SK-N-SH treated with all-trans-retinoic acid at 6 μM for 48 hours (cell line): Measurements from ENCODE around the gene NXNL1.

Source experiments
- ATAC-seq: fragments of 200-7000 bp; cut with Tn5 transposase; 3 replicates; pipeline ENCODE4 v1.9.1; 2020; ENCODE audit warnings: mild to moderate bottlenecking, moderate library complexity
- ARNTL ChIP-seq: fragments of 450-650 bp; formaldehyde crosslinking; IDR thresholded peaks from 2 replicates; pipeline ENCODE4 v1.5.0; 2020; ENCODE audit warnings: low read depth, mild to moderate bottlenecking, moderate library complexity, borderline replicate concordance
- BACH2 ChIP-seq: fragments of 250-450 bp; sonication (Bioruptor Pico); IDR thresholded peaks from 2 replicates; pipeline ENCODE4 v1.9.0; 2021; ENCODE audit warnings: mild to moderate bottlenecking, borderline replicate concordance
- CSDC2 ChIP-seq: fragments of 250-450 bp; sonication (Bioruptor Pico); IDR thresholded peaks from 2 replicates; pipeline ENCODE4 v1.5.0; 2020; ENCODE audit warnings: mild to moderate bottlenecking, moderate library complexity
- ESRRG ChIP-seq: fragments of 250-450 bp; sonication (Bioruptor Pico); IDR thresholded peaks from 2 replicates; pipeline ENCODE4 v1.6.1; 2021; ENCODE audit warnings: mild to moderate bottlenecking
- GLIS3 ChIP-seq: fragments of 250-450 bp; sonication (Bioruptor Pico); IDR thresholded peaks from 2 replicates; pipeline ENCODE4 v1.5.0; 2020; ENCODE audit warnings: mild to moderate bottlenecking, moderate library complexity
- ISL1 ChIP-seq: fragments of 250-450 bp; sonication (Bioruptor Pico); IDR thresholded peaks from 2 replicates; pipeline ENCODE4 v2.1.2; 2022; ENCODE audit warnings: mild to moderate bottlenecking, moderate library complexity
- PPARA ChIP-seq: fragments of 250-450 bp; sonication (Bioruptor Pico); IDR thresholded peaks from 2 replicates; pipeline ENCODE4 v1.5.0; 2020; ENCODE audit warnings: mild to moderate bottlenecking, borderline replicate concordance
- RARB ChIP-seq: fragments of 250-450 bp; sonication (Bioruptor Pico); IDR thresholded peaks from 2 replicates; pipeline ENCODE4 v1.8.0; 2021; ENCODE audit warnings: mild to moderate bottlenecking, moderate library complexity
- SNAI2 ChIP-seq: fragments of 250-450 bp; sonication (Bioruptor Pico); IDR thresholded peaks from 2 replicates; pipeline ENCODE4 v1.5.0; 2020; ENCODE audit warnings: mild to moderate bottlenecking, moderate library complexity
- ZC3H10 ChIP-seq: fragments of 250-450 bp; sonication (Bioruptor Pico); IDR thresholded peaks from 2 replicates; pipeline ENCODE4 v1.5.1; 2021; ENCODE audit warnings: mild to moderate bottlenecking, moderate library complexity
- ZFP3 ChIP-seq: fragments of 250-450 bp; sonication (Bioruptor Pico); IDR thresholded peaks from 2 replicates; pipeline ENCODE4 v1.5.0; 2020; ENCODE audit warnings: mild to moderate bottlenecking, moderate library complexity
- ZFP30 ChIP-seq: fragments of 450-650 bp; formaldehyde crosslinking; IDR thresholded peaks from 2 replicates; pipeline ENCODE4 v1.5.0; 2022; ENCODE audit warnings: mild to moderate bottlenecking, moderate library complexity
- ZNF565 ChIP-seq: fragments of 450-650 bp; formaldehyde crosslinking; conservative IDR thresholded peaks from 2 replicates; pipeline ENCODE4 v1.5.0; 2020; ENCODE audit warnings: low read depth, mild to moderate bottlenecking, moderate library complexity
- ZNF70 ChIP-seq: fragments of 450-650 bp; formaldehyde crosslinking; IDR thresholded peaks from 2 replicates; pipeline ENCODE4 v1.5.0; 2020; ENCODE audit warnings: mild to moderate bottlenecking, moderate library complexity
- ZNF8 ChIP-seq: fragments of 450-650 bp; formaldehyde crosslinking; IDR thresholded peaks from 2 replicates; pipeline ENCODE4 v1.5.0; 2020; ENCODE audit warnings: mild to moderate bottlenecking, moderate library complexity
- TF ChIP-seq, protein P1 (sequence below): fragments of 250-450 bp; sonication (Bioruptor Pico); IDR thresholded peaks from 2 replicates; pipeline ENCODE4 v1.5.1; 2021; ENCODE audit warnings: mild to moderate bottlenecking, moderate library complexity
- TF ChIP-seq, protein P2 (sequence below): fragments of 250-450 bp; sonication (Bioruptor Pico); IDR thresholded peaks from 2 replicates; pipeline ENCODE4 v1.5.1; 2020; ENCODE audit warnings: low read depth, mild to moderate bottlenecking, moderate library complexity
- TF ChIP-seq, protein P3 (sequence below): fragments of 250-450 bp; sonication (Bioruptor Pico); IDR thresholded peaks from 2 replicates; pipeline ENCODE4 v1.8.0; 2021; ENCODE audit warnings: low read depth, mild to moderate bottlenecking, moderate library complexity, borderline replicate concordance
- TF ChIP-seq, protein P4 (sequence below): fragments of 250-450 bp; sonication (Bioruptor Pico); IDR thresholded peaks from 2 replicates; pipeline ENCODE4 v1.8.0; 2020; ENCODE audit warnings: mild to moderate bottlenecking, moderate library complexity, borderline replicate concordance

NXNL1 gene

DNA sequence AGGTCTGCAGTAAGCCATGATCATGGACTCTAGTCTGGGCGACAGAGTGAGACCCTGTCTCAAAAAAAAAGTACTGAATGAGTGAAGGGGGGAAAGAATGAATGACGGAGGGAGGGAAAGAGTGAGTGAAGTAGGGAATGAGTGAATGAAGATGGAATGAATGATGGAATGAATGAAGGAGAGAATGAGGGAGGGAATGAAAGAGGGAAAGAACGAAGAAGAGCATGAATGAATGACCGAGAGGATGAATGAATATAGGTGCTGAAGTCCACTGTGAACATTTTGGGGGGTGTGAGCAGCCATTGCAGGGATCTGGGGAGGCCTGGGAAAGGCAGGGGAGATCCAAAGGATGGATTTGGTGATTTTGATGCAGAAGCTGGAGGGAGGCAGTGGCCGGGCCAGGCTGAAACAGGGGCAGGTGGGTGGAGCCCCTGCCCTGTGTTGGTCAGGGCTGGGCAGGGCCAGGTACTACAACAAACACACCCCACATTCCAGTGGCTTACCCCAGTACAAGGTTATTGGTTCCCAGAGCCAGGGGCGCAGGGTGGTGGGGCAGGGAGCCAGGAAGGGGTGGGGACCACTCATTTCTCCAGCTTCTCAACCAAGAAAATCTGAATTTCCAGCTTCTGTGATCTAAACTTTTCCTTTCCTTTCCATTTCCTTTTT, 23.9 kb upstream of the NXNL1 start:
- ATAC-seq = no peak
- no peak for TF ChIP-seq ESRRG
- TF ChIP-seq PPARA (CRISPR knock-in tag) = no peak
- TF ChIP-seq GLIS3 (CRISPR knock-in tag) = no peak
- no peak for TF ChIP-seq RARB (CRISPR knock-in tag)
- TF ChIP-seq, protein P1, sequence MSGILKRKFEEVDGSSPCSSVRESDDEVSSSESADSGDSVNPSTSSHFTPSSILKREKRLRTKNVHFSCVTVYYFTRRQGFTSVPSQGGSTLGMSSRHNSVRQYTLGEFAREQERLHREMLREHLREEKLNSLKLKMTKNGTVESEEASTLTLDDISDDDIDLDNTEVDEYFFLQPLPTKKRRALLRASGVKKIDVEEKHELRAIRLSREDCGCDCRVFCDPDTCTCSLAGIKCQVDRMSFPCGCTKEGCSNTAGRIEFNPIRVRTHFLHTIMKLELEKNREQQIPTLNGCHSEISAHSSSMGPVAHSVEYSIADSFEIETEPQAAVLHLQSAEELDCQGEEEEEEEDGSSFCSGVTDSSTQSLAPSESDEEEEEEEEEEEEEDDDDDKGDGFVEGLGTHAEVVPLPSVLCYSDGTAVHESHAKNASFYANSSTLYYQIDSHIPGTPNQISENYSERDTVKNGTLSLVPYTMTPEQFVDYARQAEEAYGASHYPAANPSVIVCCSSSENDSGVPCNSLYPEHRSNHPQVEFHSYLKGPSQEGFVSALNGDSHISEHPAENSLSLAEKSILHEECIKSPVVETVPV (CRISPR knock-in tag) = no peak
- no peak for TF ChIP-seq ZNF70

DNA sequence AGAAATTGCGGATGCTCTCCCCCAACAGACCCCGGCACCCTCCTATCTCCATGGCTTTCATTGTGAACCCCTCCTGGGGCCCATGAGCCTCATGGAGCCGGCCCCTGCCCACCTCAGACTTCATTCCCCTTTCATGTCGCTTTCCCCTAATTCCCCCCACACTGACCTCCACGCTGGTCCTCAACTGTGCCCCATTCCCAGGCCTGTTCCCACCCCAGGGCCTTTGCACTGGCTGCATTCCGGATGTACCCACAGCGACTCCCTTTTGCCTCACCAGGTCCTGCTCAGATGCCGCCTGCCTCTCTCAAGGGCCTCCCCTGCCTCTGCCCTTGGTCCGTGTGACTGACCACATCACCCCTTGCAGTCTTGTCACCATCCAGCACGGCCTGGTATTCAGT, 22.9 kb upstream of the NXNL1 start:
- no peak for ATAC-seq

DNA sequence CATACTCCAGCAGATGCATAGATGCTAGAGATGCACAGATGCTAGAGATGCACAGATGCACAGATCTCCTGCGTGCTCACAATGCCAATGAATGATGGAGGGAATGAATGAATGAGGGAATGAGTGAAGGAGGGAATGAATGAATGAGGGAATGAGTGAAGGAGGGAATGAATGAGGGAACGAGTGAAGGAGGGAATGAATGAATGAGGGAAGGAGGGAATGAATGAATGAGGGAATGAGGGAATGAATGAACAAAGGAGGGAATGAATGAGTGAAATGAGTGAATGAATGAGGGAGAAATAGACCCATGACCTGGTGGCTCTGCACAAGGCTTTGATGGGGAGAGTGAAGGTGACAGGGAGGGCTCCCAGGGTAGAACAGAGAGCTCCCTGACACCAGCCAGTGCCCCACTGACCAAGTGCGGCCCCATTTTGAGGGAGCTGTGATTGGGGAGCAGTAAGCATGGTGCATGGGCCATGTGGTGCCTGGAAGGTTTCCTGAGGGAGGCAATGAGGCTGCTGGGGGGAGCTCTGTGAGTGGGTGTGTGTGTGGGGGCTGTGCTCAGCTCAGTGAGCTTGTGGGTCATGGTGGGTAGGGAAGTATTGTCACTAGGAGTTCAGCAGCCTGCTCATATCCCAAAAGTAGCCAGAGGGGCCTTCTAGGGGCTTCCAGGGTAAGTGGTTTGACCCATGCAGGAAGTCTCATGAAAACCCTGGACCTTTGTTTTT, 22.3 kb upstream of the NXNL1 start:
- TF ChIP-seq GLIS3 (CRISPR knock-in tag) (no peak), ZFP30 (CRISPR knock-in tag) (no peak), ZNF70 (no peak), ZC3H10 (CRISPR knock-in tag) (no peak)
- TF ChIP-seq, protein P2, sequence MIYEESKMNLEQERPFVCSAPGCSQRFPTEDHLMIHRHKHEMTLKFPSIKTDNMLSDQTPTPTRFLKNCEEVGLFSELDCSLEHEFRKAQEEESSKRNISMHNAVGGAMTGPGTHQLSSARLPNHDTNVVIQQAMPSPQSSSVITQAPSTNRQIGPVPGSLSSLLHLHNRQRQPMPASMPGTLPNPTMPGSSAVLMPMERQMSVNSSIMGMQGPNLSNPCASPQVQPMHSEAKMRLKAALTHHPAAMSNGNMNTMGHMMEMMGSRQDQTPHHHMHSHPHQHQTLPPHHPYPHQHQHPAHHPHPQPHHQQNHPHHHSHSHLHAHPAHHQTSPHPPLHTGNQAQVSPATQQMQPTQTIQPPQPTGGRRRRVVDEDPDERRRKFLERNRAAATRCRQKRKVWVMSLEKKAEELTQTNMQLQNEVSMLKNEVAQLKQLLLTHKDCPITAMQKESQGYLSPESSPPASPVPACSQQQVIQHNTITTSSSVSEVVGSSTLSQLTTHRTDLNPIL (CRISPR knock-in tag) = no peak
- TF ChIP-seq, protein P3, sequence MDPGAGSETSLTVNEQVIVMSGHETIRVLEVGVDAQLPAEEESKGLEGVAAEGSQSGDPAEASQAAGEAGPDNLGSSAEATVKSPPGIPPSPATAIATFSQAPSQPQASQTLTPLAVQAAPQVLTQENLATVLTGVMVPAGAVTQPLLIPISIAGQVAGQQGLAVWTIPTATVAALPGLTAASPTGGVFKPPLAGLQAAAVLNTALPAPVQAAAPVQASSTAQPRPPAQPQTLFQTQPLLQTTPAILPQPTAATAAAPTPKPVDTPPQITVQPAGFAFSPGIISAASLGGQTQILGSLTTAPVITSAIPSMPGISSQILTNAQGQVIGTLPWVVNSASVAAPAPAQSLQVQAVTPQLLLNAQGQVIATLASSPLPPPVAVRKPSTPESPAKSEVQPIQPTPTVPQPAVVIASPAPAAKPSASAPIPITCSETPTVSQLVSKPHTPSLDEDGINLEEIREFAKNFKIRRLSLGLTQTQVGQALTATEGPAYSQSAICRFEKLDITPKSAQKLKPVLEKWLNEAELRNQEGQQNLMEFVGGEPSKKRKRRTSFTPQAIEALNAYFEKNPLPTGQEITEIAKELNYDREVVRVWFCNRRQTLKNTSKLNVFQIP (CRISPR knock-in tag) = no peak
- ATAC-seq = no peak

More for the DNA sequence above, 22.9 kb upstream of the NXNL1 start:
- no peak for TF ChIP-seq SNAI2 (CRISPR knock-in tag)
- TF ChIP-seq CSDC2 (CRISPR knock-in tag) = no peak
- TF ChIP-seq ZFP3 (CRISPR knock-in tag) = no peak
- TF ChIP-seq ZNF70 = no peak
- no peak for TF ChIP-seq ISL1 (CRISPR knock-in tag)
- TF ChIP-seq ZC3H10 (CRISPR knock-in tag) = no peak
- no peak for TF ChIP-seq BACH2 (CRISPR knock-in tag)
- no peak for TF ChIP-seq GLIS3 (CRISPR knock-in tag)
- no peak for TF ChIP-seq ESRRG
- TF ChIP-seq ZNF8 (CRISPR knock-in tag) = no peak

DNA sequence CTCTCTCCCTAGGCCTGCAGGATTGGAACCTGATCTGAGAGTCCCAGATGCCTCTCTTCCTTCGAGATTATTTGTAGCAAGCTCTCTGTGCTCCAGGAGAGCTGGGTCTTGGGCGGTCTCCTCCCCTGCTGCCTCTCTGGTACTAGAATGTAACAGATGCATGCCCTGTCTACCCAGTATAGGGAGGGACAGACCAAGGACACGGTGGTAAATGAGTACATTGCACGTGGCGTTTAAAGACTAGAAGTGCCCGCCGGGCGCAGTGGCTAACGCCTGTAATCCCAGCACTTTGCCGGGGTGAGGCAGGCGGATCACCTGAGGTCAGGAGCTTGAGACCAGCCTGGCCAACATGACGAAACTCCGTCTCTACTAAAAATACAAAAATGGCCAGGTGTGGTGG, 21.3 kb upstream of the NXNL1 start:
- no peak for ATAC-seq
- TF ChIP-seq ZNF565 (CRISPR knock-in tag) = no peak
- TF ChIP-seq ISL1 (CRISPR knock-in tag) = no peak
- no peak for TF ChIP-seq ARNTL (CRISPR knock-in tag)
- no peak for TF ChIP-seq ZFP30 (CRISPR knock-in tag)
- TF ChIP-seq, protein P3 (CRISPR knock-in tag) = no peak
- TF ChIP-seq, protein P4, sequence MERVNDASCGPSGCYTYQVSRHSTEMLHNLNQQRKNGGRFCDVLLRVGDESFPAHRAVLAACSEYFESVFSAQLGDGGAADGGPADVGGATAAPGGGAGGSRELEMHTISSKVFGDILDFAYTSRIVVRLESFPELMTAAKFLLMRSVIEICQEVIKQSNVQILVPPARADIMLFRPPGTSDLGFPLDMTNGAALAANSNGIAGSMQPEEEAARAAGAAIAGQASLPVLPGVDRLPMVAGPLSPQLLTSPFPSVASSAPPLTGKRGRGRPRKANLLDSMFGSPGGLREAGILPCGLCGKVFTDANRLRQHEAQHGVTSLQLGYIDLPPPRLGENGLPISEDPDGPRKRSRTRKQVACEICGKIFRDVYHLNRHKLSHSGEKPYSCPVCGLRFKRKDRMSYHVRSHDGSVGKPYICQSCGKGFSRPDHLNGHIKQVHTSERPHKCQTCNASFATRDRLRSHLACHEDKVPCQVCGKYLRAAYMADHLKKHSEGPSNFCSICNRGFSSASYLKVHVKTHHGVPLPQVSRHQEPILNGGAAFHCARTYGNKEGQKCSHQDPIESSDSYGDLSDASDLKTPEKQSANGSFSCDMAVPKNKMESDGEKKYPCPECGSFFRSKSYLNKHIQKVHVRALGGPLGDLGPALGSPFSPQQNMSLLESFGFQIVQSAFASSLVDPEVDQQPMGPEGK (CRISPR knock-in tag) = no peak
- no peak for TF ChIP-seq PPARA (CRISPR knock-in tag)
- TF ChIP-seq, all 23 proteins: peak for 0
